Mucosa of descending colon (tissue), 3 donors: ENCODE data around the gene CCDC92B. TPM values are rescaled to one million over a fixed set of nuclear protein-coding genes. Genes with fewer than 3 reads are reported as not detected.

Source experiments
- ATAC-seq: fragments of 200-7000 bp; cut with Tn5 transposase; one replicate; pipeline ENCODE4 v1.9.1; 2020; ENCODE audit warnings: mild to moderate bottlenecking, moderate library complexity
- DNase-seq, 3 donors: peaks; one replicate each; pipeline ENCODE4 v3.0.0-alpha.2; 2020
- H3K36me3 ChIP-seq: fragments of 200-600 bp; one replicate; pipeline ENCODE4 v1.8.0; 2021; ENCODE audit warnings: low read depth, mild to moderate bottlenecking
- H3K4me1 ChIP-seq: fragments of 200-600 bp; one replicate; pipeline ENCODE4 v1.8.0; 2021; ENCODE audit warnings: low read depth, mild to moderate bottlenecking
- H3K4me3 ChIP-seq: fragments of 200-600 bp; one replicate; pipeline ENCODE4 v1.8.0; 2021; ENCODE audit warnings: mild to moderate bottlenecking
- H3K9me3 ChIP-seq: fragments of 200-600 bp; one replicate; pipeline ENCODE4 v1.8.0; 2021; ENCODE audit warnings: mild to moderate bottlenecking
- intact Hi-C, 2 donors: fragments of 100-400 bp; cut with DNase I in 1 of 2; cut with micrococcal nuclease in 1 of 2; formaldehyde crosslinking; loops; one replicate each; pipeline versions ENCODE4 v1.11.0 to v1.11.1; 2022; cut with DNase I, micrococcal nuclease
- total RNA-seq, 3 donors: library from RNA; stranded (reverse); fragmentation: NEBNext Ultra II Directional in 2 of 3; extraction: Animal tissue kit (Norgen Biotek cat#: 25700) in 2 of 3; gene quantifications; one replicate each; pipeline versions ENCODE4 v1.2.1 to v1.2.4, GENCODE V29; 2021 to 2023
- TF ChIP-seq, protein P1 (sequence below): fragments of 200-600 bp; IDR thresholded peaks from one replicate; pipeline ENCODE4 v1.8.0; 2022; ENCODE audit warnings: antibody characterized with exemption, mild to moderate bottlenecking
- donor health status: DM: no; HTN: no; CAD: no; lungs with moderate emphysema.
- donor health status: DM: no; HTN: no; CAD: no.
- donor health status: DM: no; HTN: yes; CAD: no.

The CCDC92B gene
- total RNA-seq, 3 donors from 2014 or later = 1.3 to 2.2 (median 2.2) TPM

DNA sequence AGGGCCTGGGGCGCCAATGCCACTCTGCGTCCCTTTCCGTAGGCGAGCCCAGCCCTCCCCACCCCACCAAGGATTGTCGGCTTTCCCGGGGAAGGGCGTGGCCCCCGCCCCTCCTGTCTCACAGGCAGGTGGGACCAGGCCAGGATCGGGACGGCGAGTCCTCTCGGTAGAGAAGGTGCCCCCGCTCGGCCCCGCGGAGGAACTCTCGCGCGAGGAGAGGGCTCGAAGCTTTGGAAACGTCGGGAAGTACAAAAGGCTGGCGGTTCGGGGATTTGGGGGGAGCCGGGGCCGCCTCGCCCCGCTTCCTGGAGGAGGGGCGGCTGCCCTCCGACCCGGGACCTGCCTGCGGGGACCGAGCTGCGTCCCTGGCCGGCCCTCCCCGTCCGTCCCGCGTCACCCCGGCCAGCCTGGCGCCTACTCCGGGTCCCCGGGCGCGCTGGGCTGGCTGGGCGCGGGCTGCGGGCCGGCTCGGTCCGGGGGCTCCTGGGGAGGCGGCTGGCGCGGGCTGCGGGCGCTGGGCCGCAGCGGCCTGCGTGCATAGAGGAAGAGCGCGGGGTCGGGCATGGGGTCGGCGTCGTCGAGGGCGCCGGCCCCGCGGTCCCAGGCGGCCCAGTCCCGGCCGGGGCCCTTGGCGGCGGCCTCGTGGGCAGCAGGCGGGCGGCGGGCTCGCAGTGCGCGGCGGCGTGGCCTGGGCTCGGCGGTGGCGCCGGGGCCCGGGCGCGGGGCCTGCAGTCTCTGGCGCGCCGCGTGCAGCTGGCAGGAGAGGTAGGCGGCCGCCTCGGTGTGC, 25.3 kb downstream of the CCDC92B start:
- no peaks in the 10 kb centered on the region for H3K9me3 ChIP-seq
- peaks cover 9% of the 10 kb centered on the region for H3K4me1 ChIP-seq
- no peaks in the 10 kb centered on the region for H3K36me3 ChIP-seq
- intact Hi-C loops = no loop called here
- ATAC-seq = peak; percentile 74
- no peak overlapping the region for H3K4me3 ChIP-seq
- TF ChIP-seq, protein P1, sequence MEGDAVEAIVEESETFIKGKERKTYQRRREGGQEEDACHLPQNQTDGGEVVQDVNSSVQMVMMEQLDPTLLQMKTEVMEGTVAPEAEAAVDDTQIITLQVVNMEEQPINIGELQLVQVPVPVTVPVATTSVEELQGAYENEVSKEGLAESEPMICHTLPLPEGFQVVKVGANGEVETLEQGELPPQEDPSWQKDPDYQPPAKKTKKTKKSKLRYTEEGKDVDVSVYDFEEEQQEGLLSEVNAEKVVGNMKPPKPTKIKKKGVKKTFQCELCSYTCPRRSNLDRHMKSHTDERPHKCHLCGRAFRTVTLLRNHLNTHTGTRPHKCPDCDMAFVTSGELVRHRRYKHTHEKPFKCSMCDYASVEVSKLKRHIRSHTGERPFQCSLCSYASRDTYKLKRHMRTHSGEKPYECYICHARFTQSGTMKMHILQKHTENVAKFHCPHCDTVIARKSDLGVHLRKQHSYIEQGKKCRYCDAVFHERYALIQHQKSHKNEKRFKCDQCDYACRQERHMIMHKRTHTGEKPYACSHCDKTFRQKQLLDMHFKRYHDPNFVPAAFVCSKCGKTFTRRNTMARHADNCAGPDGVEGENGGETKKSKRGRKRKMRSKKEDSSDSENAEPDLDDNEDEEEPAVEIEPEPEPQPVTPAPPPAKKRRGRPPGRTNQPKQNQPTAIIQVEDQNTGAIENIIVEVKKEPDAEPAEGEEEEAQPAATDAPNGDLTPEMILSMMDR = no peak
- peak; percentile 69 to 84 (median 82) for DNase-seq

DNA sequence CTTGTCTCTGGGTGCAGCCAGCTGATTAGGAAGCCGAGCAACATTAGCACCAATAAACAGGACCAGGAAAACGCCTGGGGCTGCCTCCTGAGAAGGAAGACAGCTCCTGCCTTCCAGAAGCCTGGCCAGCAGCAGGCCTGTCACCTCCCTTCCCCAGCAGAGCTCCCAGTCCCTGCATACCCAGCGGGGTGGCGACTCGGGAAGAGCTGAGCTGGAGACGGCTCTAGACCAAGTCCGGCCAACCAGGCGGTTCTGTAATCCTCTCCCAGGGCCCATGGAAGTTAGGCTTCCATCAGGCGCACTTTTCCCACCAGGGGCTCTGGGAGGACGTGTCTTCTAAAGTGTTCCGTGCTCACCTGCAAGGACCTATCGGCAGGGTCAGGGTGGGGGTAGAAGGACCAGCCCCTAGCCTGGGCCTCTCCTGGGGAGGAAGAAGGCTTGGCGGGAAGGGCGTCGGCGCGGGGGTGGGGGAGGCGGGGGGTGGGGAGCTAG, 25.9 kb downstream of the CCDC92B start:
- DNase-seq = peak; percentile 54 to 76 (median 71)

DNA sequence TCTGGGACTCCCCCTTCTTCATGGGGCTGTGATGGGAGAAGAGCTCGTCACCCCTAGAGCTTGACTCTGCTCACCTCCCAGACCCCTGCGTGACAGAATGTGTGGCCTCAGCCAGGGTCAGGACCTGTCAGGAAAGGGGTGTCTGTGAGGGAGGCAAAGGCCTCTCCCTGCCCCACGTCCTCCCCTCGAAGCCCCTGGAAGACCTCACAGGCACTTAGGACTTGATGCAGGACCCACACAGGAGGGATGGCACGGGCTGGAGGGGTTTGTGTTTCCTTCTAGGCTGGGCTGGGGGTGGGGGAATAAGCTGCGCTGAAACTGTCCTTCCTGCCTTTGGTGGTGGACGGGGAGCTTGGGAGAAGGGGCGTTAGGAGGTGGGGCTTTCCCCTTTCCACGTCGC, 26.8 kb downstream of the CCDC92B start:
- no peak for DNase-seq
- TF ChIP-seq, protein P1 = no peak
- no peaks in the 10 kb centered on the region for H3K36me3 ChIP-seq
- ATAC-seq = no peak
- no peaks in the 10 kb centered on the region for H3K9me3 ChIP-seq
- no peak overlapping the region for H3K4me3 ChIP-seq
- peaks cover 9% of the 10 kb centered on the region for H3K4me1 ChIP-seq
- intact Hi-C loops = no loop called here

More for the DNA sequence above, 25.9 kb downstream of the CCDC92B start:
- TF ChIP-seq, protein P1 = no peak
- H3K36me3 ChIP-seq = no peaks in the 10 kb centered on the region
- no peaks in the 10 kb centered on the region for H3K9me3 ChIP-seq
- intact Hi-C loops = no loop called here
- ATAC-seq = peak; percentile 67
- H3K4me1 ChIP-seq = peaks cover 9% of the 10 kb centered on the region
- no peak overlapping the region for H3K4me3 ChIP-seq

DNA sequence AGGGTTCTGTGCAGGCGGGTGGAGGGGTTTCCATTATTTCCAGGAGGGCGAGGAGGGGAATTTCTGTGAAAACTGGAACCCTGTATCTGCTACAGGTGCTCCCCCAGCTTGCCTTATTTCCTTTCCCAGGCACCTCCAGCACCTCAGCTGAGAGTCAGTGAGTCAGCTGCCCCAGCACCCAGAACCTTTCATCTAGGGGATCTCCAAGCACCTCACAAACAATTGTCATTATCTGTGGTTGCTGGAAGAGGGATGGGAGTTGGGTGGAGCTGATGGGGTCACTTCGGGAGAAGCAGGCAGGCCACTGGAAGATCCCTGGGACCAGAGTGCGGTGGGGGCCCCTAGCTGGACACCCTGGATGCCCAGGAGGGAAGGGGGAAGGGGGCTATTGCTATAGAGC, 27.8 kb downstream of the CCDC92B start:
- H3K36me3 ChIP-seq = no peaks in the 10 kb centered on the region
- TF ChIP-seq, protein P1 = no peak
- peaks cover 9% of the 10 kb centered on the region for H3K4me1 ChIP-seq
- intact Hi-C loops = no loop called here
- ATAC-seq = no peak
- no peaks in the 10 kb centered on the region for H3K9me3 ChIP-seq
- DNase-seq = peak in 1 of 3 donors; percentile 42
- no peak overlapping the region for H3K4me3 ChIP-seq

DNA sequence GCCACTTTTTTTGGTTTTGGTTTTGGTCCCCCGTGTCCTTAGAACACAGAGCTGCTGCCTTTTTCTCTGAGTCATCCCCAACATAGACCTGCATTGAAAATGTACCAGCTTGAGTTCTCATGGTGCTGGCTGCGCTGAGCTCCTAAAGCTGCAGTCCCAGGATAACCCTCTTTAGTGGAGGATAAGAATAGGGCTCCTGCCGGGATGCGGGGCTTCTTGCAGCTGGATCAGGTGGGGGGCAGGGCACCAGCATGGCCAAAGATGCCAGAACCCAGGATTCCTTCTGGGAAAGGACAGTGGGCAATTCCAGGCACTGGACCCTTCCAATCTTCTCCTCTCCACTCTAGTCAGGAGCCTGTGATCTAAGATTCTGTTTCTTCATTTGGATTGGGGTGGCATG, 29.6 kb downstream of the CCDC92B start:
- Histone ChIP-seq H3K4me1 (peaks cover 9% of the 10 kb centered on the region), H3K9me3 (no peaks in the 10 kb centered on the region), H3K36me3 (no peaks in the 10 kb centered on the region), H3K4me3 (no peak overlapping the region)
- ATAC-seq = no peak
- intact Hi-C loops = no loop called here
- DNase-seq = no peak
- TF ChIP-seq, protein P1 = no peak
